HG03066 (cell line): Measurements from ENCODE around the gene CHRM2.
"Not testable (repeated sequence)": the region's sequence is repeated elsewhere in the genome, so short reads cannot be mapped to it uniquely, and the experiment has no call there.

Experiments used
- ATAC-seq: cut with Tn5 transposase; IDR thresholded peaks from one replicate; pipeline ENCODE4 v1.9.1; 2021; ENCODE audit warnings: low read depth; ENCODE audit not compliant: unreplicated experiment

Gene CHRM2

GRCh38 chr7:136868496-136869000 lies at the start of gene CHRM2:
CHRM2 (plus strand) TSS chr7:136868652; CDS start chr7:137014866, 146,214 bp downstream.
- no peak for ATAC-seq

- ATAC-seq: not testable (repeated sequence)
These were observed 37.1 kb upstream of the CHRM2 start for GRCh38 chr7:136831398-136831797.

- no peak for ATAC-seq
These were observed 22.5 kb upstream of the CHRM2 start for GRCh38 chr7:136845899-136846465.

- no peak for ATAC-seq
These were observed 20.6 kb upstream of the CHRM2 start for GRCh38 chr7:136847858-136848257.

GRCh38 chr7:136853654-136854053 lies 14.8 kb upstream of the CHRM2 start:
- no peak for ATAC-seq

GRCh38 chr7:136857573-136857972 lies 10.9 kb upstream of the CHRM2 start:
- no peak for ATAC-seq

GRCh38 chr7:136859803-136860202 lies 8.6 kb upstream of the CHRM2 start:
- no peak for ATAC-seq

- ATAC-seq: no peak
These were observed 3.2 kb upstream of the CHRM2 start for GRCh38 chr7:136865236-136865635.

- ATAC-seq: no peak
These were observed 2.7 kb upstream of the CHRM2 start for GRCh38 chr7:136865777-136866176.

- no peak for ATAC-seq
These were observed 829 bp downstream of the CHRM2 start for GRCh38 chr7:136869001-136869961.

- ATAC-seq: no peak
These were observed 1.8 kb downstream of the CHRM2 start for GRCh38 chr7:136869991-136870865.

- no peak for ATAC-seq
These were observed 2.5 kb downstream of the CHRM2 start for GRCh38 chr7:136870866-136871487.

GRCh38 chr7:136874393-136875032 lies 6.1 kb downstream of the CHRM2 start:
- ATAC-seq: no peak

- no peak for ATAC-seq
These were observed 9.1 kb downstream of the CHRM2 start for GRCh38 chr7:136877509-136877908.

GRCh38 chr7:136877990-136878389 lies 9.5 kb downstream of the CHRM2 start:
- ATAC-seq: no peak

- no peak for ATAC-seq
These were observed 10.4 kb downstream of the CHRM2 start for GRCh38 chr7:136878878-136879277.

GRCh38 chr7:136883046-136883445 lies 14.6 kb downstream of the CHRM2 start:
- no peak for ATAC-seq

GRCh38 chr7:136884492-136884891 lies 16.0 kb downstream of the CHRM2 start:
- no peak for ATAC-seq

- ATAC-seq: no peak
These were observed 18.9 kb downstream of the CHRM2 start for GRCh38 chr7:136887317-136887716.

GRCh38 chr7:136890399-136890798 lies 21.9 kb downstream of the CHRM2 start:
- ATAC-seq: no peak
